ENCODE data around the gene CRYL1.

The CRYL1 gene

GRCh38 chr13:20430296-20430695 is 95.4 kb downstream of the CRYL1 start:
- H3K4me1 ChIP-seq (ENCODE audit: control insufficient read depth in 1 of 2, insufficient read depth in 2 of 2, low read length in 2 of 2) = no peaks in the 10 kb centered on the region
- H3K9me3 ChIP-seq (ENCODE audit: control insufficient read depth in 1 of 2, low read length in 2 of 2) = no peaks in the 10 kb centered on the region
- no peak overlapping the region for H3K27ac ChIP-seq (ENCODE audit: low read depth, low read length)
- H3K9ac ChIP-seq (ENCODE audit: low read depth in 1 of 2, low read length in 2 of 2) = no peak overlapping the region
- peaks cover 32 to 55% of the 10 kb centered on the region in 2 donors for H3K36me3 ChIP-seq (ENCODE audit: control insufficient read depth in 1 of 2, insufficient read depth in 2 of 2, low read length in 2 of 2)
- H3K4me3 ChIP-seq (ENCODE audit: low read depth in 1 of 2, low read length in 2 of 2) = no peak overlapping the region
- no peaks in the 10 kb centered on the region for H3K27me3 ChIP-seq (ENCODE audit: control insufficient read depth in 1 of 2, insufficient read depth in 2 of 2, low read length in 2 of 2)

GRCh38 chr13:20429682-20430081 is 96.0 kb downstream of the CRYL1 start:
- no peaks in the 10 kb centered on the region for H3K27me3 ChIP-seq (ENCODE audit: control insufficient read depth in 1 of 2, insufficient read depth in 2 of 2, low read length in 2 of 2)
- peaks cover 37 to 55% of the 10 kb centered on the region in 2 donors for H3K36me3 ChIP-seq (ENCODE audit: control insufficient read depth in 1 of 2, insufficient read depth in 2 of 2, low read length in 2 of 2)
- H3K9ac ChIP-seq (ENCODE audit: low read depth in 1 of 2, low read length in 2 of 2) = no peak overlapping the region
- no peaks in the 10 kb centered on the region for H3K9me3 ChIP-seq (ENCODE audit: control insufficient read depth in 1 of 2, low read length in 2 of 2)
- no peak overlapping the region for H3K27ac ChIP-seq (ENCODE audit: low read depth, low read length)
- no peaks in the 10 kb centered on the region for H3K4me1 ChIP-seq (ENCODE audit: control insufficient read depth in 1 of 2, insufficient read depth in 2 of 2, low read length in 2 of 2)
- H3K4me3 ChIP-seq (ENCODE audit: low read depth in 1 of 2, low read length in 2 of 2) = no peak overlapping the region

GRCh38 chr13:20428666-20429644 is 96.7 kb downstream of the CRYL1 start:
- Histone ChIP-seq H3K27me3 (ENCODE audit: control insufficient read depth in 1 of 2, insufficient read depth in 2 of 2, low read length in 2 of 2) (no peaks in the 10 kb centered on the region), H3K4me3 (ENCODE audit: low read depth in 1 of 2, low read length in 2 of 2) (no peak overlapping the region), H3K9ac (ENCODE audit: low read depth in 1 of 2, low read length in 2 of 2) (no peak overlapping the region), H3K9me3 (ENCODE audit: control insufficient read depth in 1 of 2, low read length in 2 of 2) (no peaks in the 10 kb centered on the region), H3K27ac (ENCODE audit: low read depth, low read length) (no peak overlapping the region), H3K36me3 (ENCODE audit: control insufficient read depth in 1 of 2, insufficient read depth in 2 of 2, low read length in 2 of 2) (peaks cover 37 to 62% of the 10 kb centered on the region in 2 donors), H3K4me1 (ENCODE audit: control insufficient read depth in 1 of 2, insufficient read depth in 2 of 2, low read length in 2 of 2) (no peaks in the 10 kb centered on the region)

GRCh38 chr13:20426766-20427448 is 98.8 kb downstream of the CRYL1 start:
- Histone ChIP-seq H3K9ac (ENCODE audit: low read depth in 1 of 2, low read length in 2 of 2) (no peak overlapping the region), H3K4me1 (ENCODE audit: control insufficient read depth in 1 of 2, insufficient read depth in 2 of 2, low read length in 2 of 2) (no peaks in the 10 kb centered on the region), H3K27me3 (ENCODE audit: control insufficient read depth in 1 of 2, insufficient read depth in 2 of 2, low read length in 2 of 2) (no peaks in the 10 kb centered on the region), H3K9me3 (ENCODE audit: control insufficient read depth in 1 of 2, low read length in 2 of 2) (no peaks in the 10 kb centered on the region), H3K27ac (ENCODE audit: low read depth, low read length) (no peak overlapping the region), H3K4me3 (ENCODE audit: low read depth in 1 of 2, low read length in 2 of 2) (no peak overlapping the region), H3K36me3 (ENCODE audit: control insufficient read depth in 1 of 2, insufficient read depth in 2 of 2, low read length in 2 of 2) (peaks cover 40 to 67% of the 10 kb centered on the region in 2 donors)

- Histone ChIP-seq H3K9me3 (ENCODE audit: control insufficient read depth in 1 of 2, low read length in 2 of 2) (no peaks in the 10 kb centered on the region), H3K27me3 (ENCODE audit: control insufficient read depth in 1 of 2, insufficient read depth in 2 of 2, low read length in 2 of 2) (no peaks in the 10 kb centered on the region), H3K9ac (ENCODE audit: low read depth in 1 of 2, low read length in 2 of 2) (no peak overlapping the region), H3K27ac (ENCODE audit: low read depth, low read length) (no peak overlapping the region), H3K36me3 (ENCODE audit: control insufficient read depth in 1 of 2, insufficient read depth in 2 of 2, low read length in 2 of 2) (peaks cover 31 to 56% of the 10 kb centered on the region in 2 donors), H3K4me3 (ENCODE audit: low read depth in 1 of 2, low read length in 2 of 2) (no peak overlapping the region), H3K4me1 (ENCODE audit: control insufficient read depth in 1 of 2, insufficient read depth in 2 of 2, low read length in 2 of 2) (no peaks in the 10 kb centered on the region)
Measured at GRCh38 chr13:20425819-20426219, 99.8 kb downstream of the CRYL1 start.

GRCh38 chr13:20424949-20425348 is 100.7 kb downstream of the CRYL1 start:
- H3K9ac ChIP-seq (ENCODE audit: low read depth in 1 of 2, low read length in 2 of 2) = no peak overlapping the region
- no peaks in the 10 kb centered on the region for H3K27me3 ChIP-seq (ENCODE audit: control insufficient read depth in 1 of 2, insufficient read depth in 2 of 2, low read length in 2 of 2)
- H3K9me3 ChIP-seq (ENCODE audit: control insufficient read depth in 1 of 2, low read length in 2 of 2) = no peaks in the 10 kb centered on the region
- no peak overlapping the region for H3K27ac ChIP-seq (ENCODE audit: low read depth, low read length)
- H3K4me1 ChIP-seq (ENCODE audit: control insufficient read depth in 1 of 2, insufficient read depth in 2 of 2, low read length in 2 of 2) = peaks cover 0 to 2% of the 10 kb centered on the region in 2 donors
- H3K4me3 ChIP-seq (ENCODE audit: low read depth in 1 of 2, low read length in 2 of 2) = no peak overlapping the region
- peaks cover 26 to 49% of the 10 kb centered on the region in 2 donors for H3K36me3 ChIP-seq (ENCODE audit: control insufficient read depth in 1 of 2, insufficient read depth in 2 of 2, low read length in 2 of 2)

GRCh38 chr13:20424559-20424852 is 101.2 kb downstream of the CRYL1 start:
- no peaks in the 10 kb centered on the region for H3K27me3 ChIP-seq (ENCODE audit: control insufficient read depth in 1 of 2, insufficient read depth in 2 of 2, low read length in 2 of 2)
- no peaks in the 10 kb centered on the region for H3K9me3 ChIP-seq (ENCODE audit: control insufficient read depth in 1 of 2, low read length in 2 of 2)
- peaks cover 25 to 47% of the 10 kb centered on the region in 2 donors for H3K36me3 ChIP-seq (ENCODE audit: control insufficient read depth in 1 of 2, insufficient read depth in 2 of 2, low read length in 2 of 2)
- H3K27ac ChIP-seq (ENCODE audit: low read depth, low read length) = no peak overlapping the region
- H3K9ac ChIP-seq (ENCODE audit: low read depth in 1 of 2, low read length in 2 of 2) = no peak overlapping the region
- H3K4me3 ChIP-seq (ENCODE audit: low read depth in 1 of 2, low read length in 2 of 2) = no peak overlapping the region
- peaks cover 0 to 5% of the 10 kb centered on the region in 2 donors for H3K4me1 ChIP-seq (ENCODE audit: control insufficient read depth in 1 of 2, insufficient read depth in 2 of 2, low read length in 2 of 2)

GRCh38 chr13:20422362-20422761 is 103.3 kb downstream of the CRYL1 start:
- Histone ChIP-seq H3K36me3 (ENCODE audit: control insufficient read depth in 1 of 2, insufficient read depth in 2 of 2, low read length in 2 of 2) (peaks cover 29 to 52% of the 10 kb centered on the region in 2 donors), H3K9ac (ENCODE audit: low read depth in 1 of 2, low read length in 2 of 2) (no peak overlapping the region), H3K27ac (ENCODE audit: low read depth, low read length) (no peak overlapping the region), H3K4me1 (ENCODE audit: control insufficient read depth in 1 of 2, insufficient read depth in 2 of 2, low read length in 2 of 2) (peaks cover 0 to 5% of the 10 kb centered on the region in 2 donors), H3K9me3 (ENCODE audit: control insufficient read depth in 1 of 2, low read length in 2 of 2) (no peaks in the 10 kb centered on the region), H3K27me3 (ENCODE audit: control insufficient read depth in 1 of 2, insufficient read depth in 2 of 2, low read length in 2 of 2) (no peaks in the 10 kb centered on the region), H3K4me3 (ENCODE audit: low read depth in 1 of 2, low read length in 2 of 2) (no peak overlapping the region)

GRCh38 chr13:20420938-20421337 is 104.7 kb downstream of the CRYL1 start:
- H3K36me3 ChIP-seq (ENCODE audit: control insufficient read depth in 1 of 2, insufficient read depth in 2 of 2, low read length in 2 of 2) = peaks cover 25 to 42% of the 10 kb centered on the region in 2 donors
- H3K9ac ChIP-seq (ENCODE audit: low read depth in 1 of 2, low read length in 2 of 2) = no peak overlapping the region
- no peak overlapping the region for H3K27ac ChIP-seq (ENCODE audit: low read depth, low read length)
- H3K4me1 ChIP-seq (ENCODE audit: control insufficient read depth in 1 of 2, insufficient read depth in 2 of 2, low read length in 2 of 2) = peaks cover 0 to 5% of the 10 kb centered on the region in 2 donors
- H3K27me3 ChIP-seq (ENCODE audit: control insufficient read depth in 1 of 2, insufficient read depth in 2 of 2, low read length in 2 of 2) = no peaks in the 10 kb centered on the region
- no peaks in the 10 kb centered on the region for H3K9me3 ChIP-seq (ENCODE audit: control insufficient read depth in 1 of 2, low read length in 2 of 2)
- no peak overlapping the region for H3K4me3 ChIP-seq (ENCODE audit: low read depth in 1 of 2, low read length in 2 of 2)

GRCh38 chr13:20418953-20419352 is 106.7 kb downstream of the CRYL1 start:
- H3K27ac ChIP-seq (ENCODE audit: low read depth, low read length) = no peak overlapping the region
- peaks cover 0 to 5% of the 10 kb centered on the region in 2 donors for H3K4me1 ChIP-seq (ENCODE audit: control insufficient read depth in 1 of 2, insufficient read depth in 2 of 2, low read length in 2 of 2)
- no peaks in the 10 kb centered on the region for H3K27me3 ChIP-seq (ENCODE audit: control insufficient read depth in 1 of 2, insufficient read depth in 2 of 2, low read length in 2 of 2)
- no peak overlapping the region for H3K9ac ChIP-seq (ENCODE audit: low read depth in 1 of 2, low read length in 2 of 2)
- H3K9me3 ChIP-seq (ENCODE audit: control insufficient read depth in 1 of 2, low read length in 2 of 2) = no peaks in the 10 kb centered on the region
- H3K4me3 ChIP-seq (ENCODE audit: low read depth in 1 of 2, low read length in 2 of 2) = no peak overlapping the region
- H3K36me3 ChIP-seq (ENCODE audit: control insufficient read depth in 1 of 2, insufficient read depth in 2 of 2, low read length in 2 of 2) = peaks cover 14 to 27% of the 10 kb centered on the region in 2 donors

Measured in duodenal mucosa (tissue), 2 donors.